ENCODE results near the gene PPP1R14B.

- TF ChIP-seq ZFX (IDR thresholded peaks at IDR 0.05) (no peak), CTCF (conservative IDR thresholded peaks at IDR 0.05) (no peak)
Measured at GRCh38 chr11:64266339-64266738, 19.6 kb upstream of the PPP1R14B start.

Measured in C4-2B (cell line).